GM12878 (cell line): ENCODE data around the gene LRIG2.

ENCODE experiments used
- BHLHE40 ChIP-seq, 2 experiments: fragments of 450-650 bp in 1 of 2; IDR thresholded peaks; 2 replicates each; pipeline ENCODE4 v1.6.1; 2011 to 2017; ENCODE audit warnings: low read depth in 2 of 2, borderline replicate concordance in 1 of 2, improper control_type of control experiment in 1 of 2, low read length in 1 of 2, mild to moderate bottlenecking in 1 of 2
- CTCF ChIP-seq, 3 experiments: IDR thresholded peaks in 2 of 3; conservative IDR thresholded peaks in 1 of 3; 2 replicates each; pipeline ENCODE4 v1.5.1; 2011; ENCODE audit warnings: low read depth in 3 of 3, low read length in 3 of 3, mild to moderate bottlenecking in 3 of 3, control low read depth in 2 of 3, moderate library complexity in 2 of 3, inconsistent platforms in 1 of 3, mixed read lengths in 1 of 3; ENCODE audit not compliant: control insufficient read depth in 2 of 3, insufficient read depth in 1 of 3; ENCODE audit errors: extremely low read depth in 1 of 3
- ESRRA ChIP-seq: IDR thresholded peaks from 2 replicates; pipeline ENCODE4 v1.6.1; 2012; ENCODE audit warnings: mild to moderate bottlenecking, low read length, improper control_type of control experiment
- FOXK2 ChIP-seq: fragments of 450-650 bp; IDR thresholded peaks from 2 replicates; pipeline ENCODE4 v1.6.1; 2017; ENCODE audit warnings: mild to moderate bottlenecking, moderate library complexity
- MAX ChIP-seq: IDR thresholded peaks from 2 replicates; pipeline ENCODE4 v1.6.1; 2012; ENCODE audit warnings: low read depth, low read length, improper control_type of control experiment
- MXI1 ChIP-seq: fragments of 150-350 bp; IDR thresholded peaks from 2 replicates; pipeline ENCODE4 v1.6.1; 2011; ENCODE audit warnings: low read depth, mild to moderate bottlenecking, inconsistent platforms, low read length, improper control_type of control experiment
- POLR2AphosphoS5 ChIP-seq: IDR thresholded peaks from 2 replicates; pipeline ENCODE4 v1.6.1; 2011; ENCODE audit warnings: mild to moderate bottlenecking, low read length, inconsistent platforms
- REST ChIP-seq: IDR thresholded peaks from 2 replicates; pipeline ENCODE4 v1.6.1; 2012; ENCODE audit warnings: mild to moderate bottlenecking, low read depth, low read length
- SMAD5 ChIP-seq: IDR thresholded peaks from 2 replicates; pipeline ENCODE4 v1.6.1; 2016; ENCODE audit warnings: antibody characterized with exemption, low read depth
- ZNF384 ChIP-seq: IDR thresholded peaks from 2 replicates; pipeline ENCODE4 v1.6.1; 2012; ENCODE audit warnings: low read depth, mild to moderate bottlenecking, low read length, improper control_type of control experiment, borderline replicate concordance

- no peak for TF ChIP-seq FOXK2
- TF ChIP-seq POLR2AphosphoS5 = no peak
- no peak for TF ChIP-seq REST
- no peak for TF ChIP-seq SMAD5
- no peak for TF ChIP-seq ESRRA
- TF ChIP-seq MAX = no peak
- TF ChIP-seq CTCF (IDR thresholded peaks at IDR 0.05 in 2 of 3, conservative IDR thresholded peaks at IDR 0.05 in 1 of 3; ENCODE audit: control insufficient read depth in 2 of 3, extremely low read depth in 1 of 3, insufficient read depth in 1 of 3, low read depth in 3 of 3, low read length in 3 of 3) = no peak
- no peak for TF ChIP-seq ZNF384
- TF ChIP-seq MXI1 = no peak
- no peak for TF ChIP-seq BHLHE40 (IDR thresholded peaks at IDR 0.05; ENCODE audit: borderline replicate concordance in 1 of 2, low read depth in 2 of 2, low read length in 1 of 2)
Observed at GRCh38 chr1:113137563-113137962, 64.6 kb downstream of the LRIG2 start.
